NOMO-1 (cell line): Measurements from ENCODE around the gene TPX2.

Source experiments
- DNase-seq, 2 experiments: peaks; one replicate each; lab custom pipeline; 2025; ENCODE audit not compliant: unreplicated experiment in 2 of 2; lab: John Stamatoyannopoulos, UW

The TPX2 gene

GRCh38 chr20:31738729-31739549 is at the start of gene TPX2:
TSS of gene TPX2 (plus strand) at chr20:31739290. CDS start at chr20:31757477, 18,187 bp downstream.
- peak; percentile 85 to 95 for DNase-seq

GRCh38 chr20:31690124-31690666 is 48.9 kb upstream of the TPX2 start:
- DNase-seq = no peak

- DNase-seq = no peak
These were observed 47.3 kb upstream of the TPX2 start for GRCh38 chr20:31691646-31692275.

- DNase-seq = no peak
These were observed 45.7 kb upstream of the TPX2 start for GRCh38 chr20:31693402-31693801.

- DNase-seq = no peak
These were observed 45.0 kb upstream of the TPX2 start for GRCh38 chr20:31693987-31694661.

- no peak for DNase-seq
These were observed 44.1 kb upstream of the TPX2 start for GRCh38 chr20:31694842-31695593.

GRCh38 chr20:31695849-31696804 is 43.0 kb upstream of the TPX2 start:
- no peak for DNase-seq

GRCh38 chr20:31698243-31698802 is 40.8 kb upstream of the TPX2 start:
- DNase-seq = no peak

- DNase-seq = peak in 1 of 2 experiments; percentile 56
These were observed 40.0 kb upstream of the TPX2 start for GRCh38 chr20:31698803-31699718.

GRCh38 chr20:31699801-31700728 is 39.0 kb upstream of the TPX2 start:
- no peak for DNase-seq

- DNase-seq = no peak
These were observed 38.3 kb upstream of the TPX2 start for GRCh38 chr20:31700747-31701146.

GRCh38 chr20:31701591-31701990 is 37.5 kb upstream of the TPX2 start:
- no peak for DNase-seq

- DNase-seq = no peak
These were observed 34.6 kb upstream of the TPX2 start for GRCh38 chr20:31704225-31705119.

GRCh38 chr20:31705191-31705590 is 33.9 kb upstream of the TPX2 start:
- no peak for DNase-seq

GRCh38 chr20:31705598-31706597 is 33.2 kb upstream of the TPX2 start:
- no peak for DNase-seq
